ENCODE measurements around the gene MAP4K4. TPM values are rescaled to one million over a fixed set of nuclear protein-coding genes. Genes with fewer than 3 reads are reported as not detected.
"Not testable (repeated sequence)": the region's sequence is repeated elsewhere in the genome, so short reads cannot be mapped to it uniquely, and the experiment has no call there.

MAP4K4 gene
- polyA plus RNA-seq, 3 donors, result 5.3 to 66.9 (median 8.7) TPM

DNA sequence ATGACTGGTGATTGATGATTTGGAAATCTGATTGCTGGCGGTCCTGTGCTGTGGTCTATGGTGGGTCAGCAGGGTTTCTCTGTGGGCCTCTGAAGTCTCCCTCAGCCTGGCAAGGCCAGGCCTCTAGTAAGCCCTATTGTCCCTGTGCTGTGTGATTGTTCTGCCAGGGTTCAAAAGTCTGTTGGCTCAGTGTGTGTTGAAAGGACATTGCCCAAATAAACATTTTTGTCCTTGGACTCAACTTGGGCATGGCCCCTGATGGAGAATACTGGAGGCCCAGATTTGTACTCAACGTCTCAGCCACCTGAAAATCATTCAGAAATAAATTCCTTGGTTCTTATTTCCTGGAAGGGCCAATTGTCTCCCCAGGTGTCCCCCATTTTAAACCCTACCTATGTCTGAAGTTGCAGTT is 74.4 kb downstream of the MAP4K4 start:
- Histone ChIP-seq H3K27ac (ENCODE audit: low read depth in 1 of 2, low read length in 2 of 2) (no peak overlapping the region), H3K36me3 (replicated peaks in 1 of 2; ENCODE audit: control insufficient read depth in 1 of 2, insufficient read depth in 2 of 2, low read length in 2 of 2) (no peaks in the 10 kb centered on the region), H3K27me3 (ENCODE audit: control insufficient read depth in 2 of 2, insufficient read depth in 2 of 2, low read length in 2 of 2) (no peaks in the 10 kb centered on the region), H4K20me1 (ENCODE audit: insufficient read depth, low read length) (peaks cover 100% of the 10 kb centered on the region), H3K4me2 (replicated peaks; ENCODE audit: extremely low read depth, low read length, poor library complexity, severe bottlenecking) (no peak overlapping the region), H3K4me3 (replicated peaks in 1 of 3; ENCODE audit: low read depth in 2 of 3, low read length in 3 of 3) (no peak overlapping the region), H3K4me1 (ENCODE audit: control insufficient read depth in 1 of 2, insufficient read depth in 2 of 2, low read length in 2 of 2) (peaks cover 35 to 55% of the 10 kb centered on the region in 2 donors), H3K9me3 (replicated peaks in 1 of 2; ENCODE audit: control insufficient read depth in 1 of 2, insufficient read depth in 1 of 2, low read length in 2 of 2) (no peaks in the 10 kb centered on the region), H2AFZ (ENCODE audit: insufficient read depth, low read depth, low read length, poor library complexity, severe bottlenecking) (no peak overlapping the region), H3K79me2 (ENCODE audit: insufficient read depth, low read length) (peaks cover 100% of the 10 kb centered on the region), H3K9ac (ENCODE audit: insufficient read depth, low read length, poor library complexity, severe bottlenecking) (no peak overlapping the region)
- peaks cover 74% of the 10 kb centered on the region for H3K4me1 Mint-ChIP-seq
- H3K4me3 Mint-ChIP-seq, result no peak overlapping the region
- TF ChIP-seq, protein P1, sequence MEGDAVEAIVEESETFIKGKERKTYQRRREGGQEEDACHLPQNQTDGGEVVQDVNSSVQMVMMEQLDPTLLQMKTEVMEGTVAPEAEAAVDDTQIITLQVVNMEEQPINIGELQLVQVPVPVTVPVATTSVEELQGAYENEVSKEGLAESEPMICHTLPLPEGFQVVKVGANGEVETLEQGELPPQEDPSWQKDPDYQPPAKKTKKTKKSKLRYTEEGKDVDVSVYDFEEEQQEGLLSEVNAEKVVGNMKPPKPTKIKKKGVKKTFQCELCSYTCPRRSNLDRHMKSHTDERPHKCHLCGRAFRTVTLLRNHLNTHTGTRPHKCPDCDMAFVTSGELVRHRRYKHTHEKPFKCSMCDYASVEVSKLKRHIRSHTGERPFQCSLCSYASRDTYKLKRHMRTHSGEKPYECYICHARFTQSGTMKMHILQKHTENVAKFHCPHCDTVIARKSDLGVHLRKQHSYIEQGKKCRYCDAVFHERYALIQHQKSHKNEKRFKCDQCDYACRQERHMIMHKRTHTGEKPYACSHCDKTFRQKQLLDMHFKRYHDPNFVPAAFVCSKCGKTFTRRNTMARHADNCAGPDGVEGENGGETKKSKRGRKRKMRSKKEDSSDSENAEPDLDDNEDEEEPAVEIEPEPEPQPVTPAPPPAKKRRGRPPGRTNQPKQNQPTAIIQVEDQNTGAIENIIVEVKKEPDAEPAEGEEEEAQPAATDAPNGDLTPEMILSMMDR (IDR thresholded peaks at IDR 0.05), result no peak
- H3K27ac Mint-ChIP-seq, result peak overlapping the region in 1 of 7 donors; percentile 40
- peaks cover 1 to 3% of the 10 kb centered on the region in 2 donors for H3K36me3 Mint-ChIP-seq
- H3K27me3 Mint-ChIP-seq (ENCODE audit: low read depth in 3 of 3), result peaks cover 0 to 1% (median 0%) of the 10 kb centered on the region in 3 donors
- DNase-seq, result no peak
- intact Hi-C loops (cut with micrococcal nuclease), result no loop called here
- H3K9me3 Mint-ChIP-seq, result no peaks in the 10 kb centered on the region
- 86% methylated on average over 1 of the region's 2 CpGs for WGBS (ENCODE audit: insufficient coverage)

DNA sequence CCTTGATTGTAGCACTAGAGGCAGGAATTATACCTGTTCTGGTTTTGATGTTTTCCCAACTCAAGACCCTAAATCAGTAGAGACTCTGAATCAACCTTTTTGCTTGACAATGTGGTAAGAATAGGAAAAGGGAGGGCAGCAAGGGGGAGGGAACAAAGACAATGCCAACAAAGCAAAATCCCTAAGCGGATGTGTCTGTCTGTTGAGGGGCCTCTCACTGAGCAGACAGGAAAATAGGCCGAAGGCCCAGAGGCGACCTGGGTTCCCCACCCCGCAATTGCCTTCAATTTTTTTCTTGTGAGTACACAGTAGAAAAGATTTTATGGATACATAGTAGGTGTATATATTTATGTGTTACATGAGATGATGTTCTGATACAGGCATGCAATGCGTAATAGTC is 75.6 kb downstream of the MAP4K4 start:
- H3K9ac ChIP-seq (ENCODE audit: insufficient read depth, low read length, poor library complexity, severe bottlenecking), result no peak overlapping the region
- H3K36me3 Mint-ChIP-seq, result peaks cover 1 to 3% of the 10 kb centered on the region in 2 donors
- H3K4me1 ChIP-seq (ENCODE audit: control insufficient read depth in 1 of 2, insufficient read depth in 2 of 2, low read length in 2 of 2), result peaks cover 29 to 43% of the 10 kb centered on the region in 2 donors
- TF ChIP-seq, protein P1 (IDR thresholded peaks at IDR 0.05), result no peak
- H3K4me3 Mint-ChIP-seq, result no peak overlapping the region
- no peaks in the 10 kb centered on the region for H3K36me3 ChIP-seq (replicated peaks in 1 of 2; ENCODE audit: control insufficient read depth in 1 of 2, insufficient read depth in 2 of 2, low read length in 2 of 2)
- H4K20me1 ChIP-seq (ENCODE audit: insufficient read depth, low read length), result peaks cover 100% of the 10 kb centered on the region
- no peak overlapping the region for H2AFZ ChIP-seq (ENCODE audit: insufficient read depth, low read depth, low read length, poor library complexity, severe bottlenecking)
- no peak overlapping the region for H3K4me3 ChIP-seq (replicated peaks in 1 of 3; ENCODE audit: low read depth in 2 of 3, low read length in 3 of 3)
- intact Hi-C loops (cut with micrococcal nuclease), result no loop called here
- no peaks in the 10 kb centered on the region for H3K9me3 ChIP-seq (replicated peaks in 1 of 2; ENCODE audit: control insufficient read depth in 1 of 2, insufficient read depth in 1 of 2, low read length in 2 of 2)
- H3K27ac ChIP-seq (ENCODE audit: low read depth in 1 of 2, low read length in 2 of 2), result peak overlapping the region in 1 of 2 donors; percentile 42
- no CpG with 5 or more reads among the region's 5 CpGs for WGBS (ENCODE audit: insufficient coverage)
- H3K4me2 ChIP-seq (replicated peaks; ENCODE audit: extremely low read depth, low read length, poor library complexity, severe bottlenecking), result no peak overlapping the region
- peaks cover 100% of the 10 kb centered on the region for H3K79me2 ChIP-seq (ENCODE audit: insufficient read depth, low read length)
- H3K27me3 Mint-ChIP-seq (ENCODE audit: low read depth in 3 of 3), result peaks cover 0 to 1% (median 0%) of the 10 kb centered on the region in 3 donors
- no peak overlapping the region for H3K27ac Mint-ChIP-seq
- peaks cover 77% of the 10 kb centered on the region for H3K4me1 Mint-ChIP-seq
- no peak for DNase-seq
- H3K9me3 Mint-ChIP-seq, result no peaks in the 10 kb centered on the region
- H3K27me3 ChIP-seq (ENCODE audit: control insufficient read depth in 2 of 2, insufficient read depth in 2 of 2, low read length in 2 of 2), result no peaks in the 10 kb centered on the region

DNA sequence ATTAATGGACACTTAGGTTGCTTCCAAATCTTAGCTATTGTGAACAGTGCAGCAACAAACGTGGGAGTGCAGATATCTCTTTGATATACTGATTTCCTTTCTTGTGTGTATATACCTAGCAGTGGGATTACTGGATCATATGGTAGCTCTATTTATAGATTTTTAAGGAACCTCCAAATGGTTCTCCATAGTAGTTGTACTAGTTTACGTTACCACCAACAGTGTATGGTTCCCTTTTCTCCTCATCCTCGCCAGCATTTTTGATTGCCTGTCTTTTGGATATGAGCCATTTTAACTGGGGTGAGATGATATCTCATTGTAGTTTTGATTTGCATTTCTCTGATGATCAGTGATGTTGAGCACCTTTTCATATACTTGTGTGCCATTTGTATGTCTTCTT is 76.5 kb downstream of the MAP4K4 start:
- H3K4me2 ChIP-seq (replicated peaks; ENCODE audit: extremely low read depth, low read length, poor library complexity, severe bottlenecking); H3K36me3 ChIP-seq (replicated peaks in 1 of 2; ENCODE audit: control insufficient read depth in 1 of 2, insufficient read depth in 2 of 2, low read length in 2 of 2); H3K27ac ChIP-seq (ENCODE audit: low read depth in 1 of 2, low read length in 2 of 2); H3K27me3 Mint-ChIP-seq (ENCODE audit: low read depth in 3 of 3); H3K9ac ChIP-seq (ENCODE audit: insufficient read depth, low read length, poor library complexity, severe bottlenecking); H3K27me3 ChIP-seq (ENCODE audit: control insufficient read depth in 2 of 2, insufficient read depth in 2 of 2, low read length in 2 of 2); H3K36me3 Mint-ChIP-seq; intact Hi-C loops (cut with micrococcal nuclease); H2AFZ ChIP-seq (ENCODE audit: insufficient read depth, low read depth, low read length, poor library complexity, severe bottlenecking); H3K4me3 Mint-ChIP-seq; H3K4me3 ChIP-seq (replicated peaks in 1 of 3; ENCODE audit: low read depth in 2 of 3, low read length in 3 of 3); H3K27ac Mint-ChIP-seq; H3K9me3 Mint-ChIP-seq; H3K9me3 ChIP-seq (replicated peaks in 1 of 2; ENCODE audit: control insufficient read depth in 1 of 2, insufficient read depth in 1 of 2, low read length in 2 of 2): not testable (repeated sequence)
- H3K4me1 ChIP-seq (ENCODE audit: control insufficient read depth in 1 of 2, insufficient read depth in 2 of 2, low read length in 2 of 2), result peaks cover 29 to 35% of the 10 kb centered on the region in 2 donors
- H3K4me1 Mint-ChIP-seq, result peaks cover 78% of the 10 kb centered on the region
- peaks cover 100% of the 10 kb centered on the region for H4K20me1 ChIP-seq (ENCODE audit: insufficient read depth, low read length)
- peaks cover 100% of the 10 kb centered on the region for H3K79me2 ChIP-seq (ENCODE audit: insufficient read depth, low read length)
- no CpG with 5 or more reads among the region's 3 CpGs for WGBS (ENCODE audit: insufficient coverage)
- DNase-seq, result peak in 1 of 3 donors; percentile 14
